ENCODE measurements around the gene IFITM10.
A peak's percentile ranks its signal among the peaks of the same experiment; 100 is the strongest.

The IFITM10 gene

DNA sequence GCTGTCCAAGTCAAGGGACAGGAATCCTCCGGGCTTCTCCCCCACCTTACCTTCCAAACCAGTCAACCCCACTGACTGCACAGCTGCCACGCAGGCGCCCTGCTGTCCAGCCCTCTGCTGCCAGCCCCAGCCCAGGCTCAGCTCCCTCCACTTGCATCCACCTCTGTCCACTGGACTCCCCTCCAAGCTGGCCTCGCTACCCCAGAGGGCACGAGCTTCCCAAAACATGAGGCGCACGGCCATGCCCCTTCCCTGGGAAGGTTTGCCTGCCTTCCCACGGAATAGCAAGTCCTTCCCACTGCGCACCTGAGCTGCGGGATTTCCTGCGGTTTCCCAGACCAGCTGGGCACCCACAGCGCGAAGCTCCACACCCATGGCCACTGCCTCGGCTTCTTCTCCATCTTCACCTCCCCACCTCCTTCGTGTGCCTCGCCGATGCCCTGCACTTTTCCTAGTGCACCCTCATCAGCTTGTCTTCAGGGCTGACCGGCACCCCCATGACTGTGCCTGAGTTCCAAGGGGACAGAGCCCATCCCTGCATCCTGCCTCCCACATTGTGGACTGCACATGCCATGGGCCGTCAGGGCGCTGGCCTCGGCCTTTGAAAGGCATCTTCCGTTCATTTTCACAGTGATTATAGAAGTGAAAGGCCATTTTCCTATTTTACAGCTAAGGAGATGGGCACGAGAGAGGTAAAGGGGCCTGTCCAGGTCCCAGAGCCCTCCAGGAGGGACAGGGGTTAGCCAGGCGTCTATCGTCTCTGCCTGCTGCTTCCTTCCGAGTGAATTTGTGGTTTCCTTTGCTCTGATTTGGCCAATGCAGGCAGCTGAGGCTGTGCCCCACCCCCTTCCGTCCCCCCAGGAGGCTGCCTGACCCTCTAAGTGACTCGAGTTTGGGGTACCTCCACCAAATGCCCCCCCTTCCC is 16.4 kb downstream of the IFITM10 start:
- TF ChIP-seq JUND (IDR thresholded peaks at IDR 0.05; ENCODE audit: low read depth), result no peak
- DNase-seq (ENCODE audit: low read depth in 1 of 2, low spot score in 1 of 2), result peak in 1 of 2 experiments; percentile 45
- in situ Hi-C loops (cut with HindIII; ENCODE audit: low pct_unique_long_range_greater_than_20kb, low sequenced_read_pairs), result no loop called here

DNA sequence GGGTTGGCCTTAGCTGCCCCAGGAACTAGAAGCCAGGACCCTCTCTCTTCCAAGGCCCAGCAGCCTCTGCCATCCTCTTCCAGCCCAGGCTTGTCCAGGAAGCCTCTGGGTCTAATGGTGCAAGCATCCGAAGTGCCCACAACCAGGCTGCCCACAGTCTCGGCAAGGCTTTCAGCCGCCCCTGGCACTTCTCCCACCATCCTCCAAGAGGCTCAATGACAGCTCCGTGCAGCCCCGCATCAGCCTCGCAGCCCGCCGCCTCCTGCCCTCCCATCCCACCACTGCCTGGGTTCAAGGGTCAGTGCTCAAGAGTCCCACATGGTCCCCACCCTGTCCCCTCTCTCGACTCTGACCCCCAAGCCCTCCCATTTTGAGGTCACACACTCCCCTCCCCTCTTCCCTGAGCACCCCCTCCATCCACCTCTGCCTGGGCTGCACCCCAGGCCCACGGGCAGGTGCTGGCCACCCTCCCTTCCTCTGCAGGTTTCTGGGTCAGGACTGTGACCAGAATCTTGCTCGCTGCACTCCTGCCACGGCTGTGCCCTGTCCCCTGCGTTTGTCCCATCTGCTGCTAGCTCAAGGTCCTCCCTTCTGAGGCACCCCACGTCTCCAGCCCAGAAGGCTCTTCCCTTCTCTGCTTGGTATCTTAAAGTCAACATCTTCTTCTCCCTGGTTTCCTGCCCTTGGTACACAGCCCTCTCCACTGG is 17.2 kb downstream of the IFITM10 start:
- TF ChIP-seq JUND (IDR thresholded peaks at IDR 0.05; ENCODE audit: low read depth), result no peak
- peak in 1 of 2 experiments; percentile 51 for DNase-seq (ENCODE audit: low read depth in 1 of 2, low spot score in 1 of 2)
- in situ Hi-C loops (cut with HindIII; ENCODE audit: low pct_unique_long_range_greater_than_20kb, low sequenced_read_pairs), result no loop called here

DNA sequence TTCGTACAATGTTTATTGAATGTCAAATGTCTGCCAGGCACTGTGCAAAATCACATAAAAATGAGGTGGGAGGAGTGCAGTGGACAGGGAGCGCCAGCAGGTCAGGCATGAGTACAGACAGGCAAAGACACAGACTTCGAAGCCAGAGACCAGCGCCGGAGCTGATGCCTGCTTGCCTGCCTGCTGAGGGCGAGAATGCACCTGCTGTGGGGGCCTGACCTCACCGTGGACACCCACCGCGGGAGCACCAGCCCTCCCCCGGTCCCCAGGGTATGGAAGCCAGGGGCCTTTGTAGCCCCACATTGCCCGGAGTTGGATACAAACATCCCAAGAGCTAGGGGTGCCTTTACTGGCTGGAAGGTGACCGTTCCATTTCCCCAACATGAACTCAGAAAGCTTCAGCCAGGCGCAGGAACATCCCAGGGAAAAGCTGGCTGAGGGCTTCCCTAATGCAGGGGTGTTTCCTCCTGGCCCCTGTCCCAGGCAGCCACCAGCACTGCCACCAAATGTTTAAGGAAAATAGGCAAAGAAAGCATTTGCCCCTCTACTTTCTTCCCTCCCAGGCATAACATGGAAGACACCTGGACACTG is 17.9 kb downstream of the IFITM10 start:
- DNase-seq (ENCODE audit: low read depth in 1 of 2, low spot score in 1 of 2), result peak in 1 of 2 experiments; percentile 23
- in situ Hi-C loops (cut with HindIII; ENCODE audit: low pct_unique_long_range_greater_than_20kb, low sequenced_read_pairs), result no loop called here

GRCh38 chr11:1731451-1732059 is 18.8 kb downstream of the IFITM10 start:
- in situ Hi-C loops (cut with HindIII; ENCODE audit: low pct_unique_long_range_greater_than_20kb, low sequenced_read_pairs), result no loop called here
- DNase-seq (ENCODE audit: low read depth in 1 of 2, low spot score in 1 of 2), result peak in 1 of 2 experiments; percentile 14
- no peak for TF ChIP-seq JUND (IDR thresholded peaks at IDR 0.05; ENCODE audit: low read depth)

More for the DNA sequence above, 17.9 kb downstream of the IFITM10 start:
- TF ChIP-seq JUND (IDR thresholded peaks at IDR 0.05; ENCODE audit: low read depth), result no peak

- in situ Hi-C loops (cut with HindIII; ENCODE audit: low pct_unique_long_range_greater_than_20kb, low sequenced_read_pairs), result no loop called here
- TF ChIP-seq JUND (IDR thresholded peaks at IDR 0.05; ENCODE audit: low read depth), result no peak
- DNase-seq (ENCODE audit: low read depth in 1 of 2, low spot score in 1 of 2), result no peak
Measured at GRCh38 chr11:1730059-1730629, 20.3 kb downstream of the IFITM10 start.

DNA sequence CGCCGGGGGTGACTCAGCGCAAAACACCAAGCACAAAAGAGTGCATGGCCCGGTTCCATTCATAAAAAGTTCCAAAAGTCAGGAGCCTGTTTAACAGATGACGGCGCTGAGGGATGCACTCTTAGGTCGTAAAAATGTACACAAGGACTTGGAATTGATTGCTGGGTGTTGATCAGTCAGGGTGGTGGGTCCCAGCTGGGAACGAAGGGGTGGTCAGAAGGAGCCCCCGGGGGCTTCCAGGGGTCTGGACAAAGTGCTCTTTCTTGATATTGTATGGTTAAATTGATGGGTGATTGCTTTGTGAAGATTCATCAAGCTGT is 20.7 kb downstream of the IFITM10 start:
- DNase-seq (ENCODE audit: low read depth in 1 of 2, low spot score in 1 of 2), result no peak
- in situ Hi-C loops (cut with HindIII; ENCODE audit: low pct_unique_long_range_greater_than_20kb, low sequenced_read_pairs), result no loop called here
- TF ChIP-seq JUND (IDR thresholded peaks at IDR 0.05; ENCODE audit: low read depth), result no peak

- TF ChIP-seq JUND (IDR thresholded peaks at IDR 0.05; ENCODE audit: low read depth), result no peak
- in situ Hi-C loops (cut with HindIII; ENCODE audit: low pct_unique_long_range_greater_than_20kb, low sequenced_read_pairs), result no loop called here
- no peak for DNase-seq (ENCODE audit: low read depth in 1 of 2, low spot score in 1 of 2)
Measured at GRCh38 chr11:1728931-1729691, 21.3 kb downstream of the IFITM10 start.

DNA sequence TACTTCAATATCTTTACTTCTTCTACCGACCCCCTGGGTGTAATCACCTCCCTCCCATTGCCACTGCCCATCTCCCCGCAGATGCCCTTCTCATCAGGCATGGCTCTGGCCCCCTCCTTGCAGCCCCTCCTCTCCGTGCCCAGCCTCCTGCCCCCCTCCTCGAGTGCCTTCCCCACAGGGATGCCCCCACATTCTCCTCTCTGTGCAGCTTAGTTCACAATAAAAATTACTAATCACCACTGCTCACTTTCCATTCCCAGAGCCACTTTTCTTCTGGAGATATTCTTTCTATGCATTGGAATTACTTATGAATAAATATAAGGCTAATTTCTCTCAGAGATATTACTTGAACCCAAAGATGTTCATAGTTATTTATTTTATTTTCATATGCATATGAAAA is 22.1 kb downstream of the IFITM10 start:
- no peak for DNase-seq (ENCODE audit: low read depth in 1 of 2, low spot score in 1 of 2)
- in situ Hi-C loops (cut with HindIII; ENCODE audit: low pct_unique_long_range_greater_than_20kb, low sequenced_read_pairs), result no loop called here
- TF ChIP-seq JUND (IDR thresholded peaks at IDR 0.05; ENCODE audit: low read depth), result no peak

- no peak for DNase-seq (ENCODE audit: low read depth in 1 of 2, low spot score in 1 of 2)
- in situ Hi-C loops (cut with HindIII; ENCODE audit: low pct_unique_long_range_greater_than_20kb, low sequenced_read_pairs), result no loop called here
- no peak for TF ChIP-seq JUND (IDR thresholded peaks at IDR 0.05; ENCODE audit: low read depth)
Measured at GRCh38 chr11:1727861-1728260, 22.5 kb downstream of the IFITM10 start.

DNA sequence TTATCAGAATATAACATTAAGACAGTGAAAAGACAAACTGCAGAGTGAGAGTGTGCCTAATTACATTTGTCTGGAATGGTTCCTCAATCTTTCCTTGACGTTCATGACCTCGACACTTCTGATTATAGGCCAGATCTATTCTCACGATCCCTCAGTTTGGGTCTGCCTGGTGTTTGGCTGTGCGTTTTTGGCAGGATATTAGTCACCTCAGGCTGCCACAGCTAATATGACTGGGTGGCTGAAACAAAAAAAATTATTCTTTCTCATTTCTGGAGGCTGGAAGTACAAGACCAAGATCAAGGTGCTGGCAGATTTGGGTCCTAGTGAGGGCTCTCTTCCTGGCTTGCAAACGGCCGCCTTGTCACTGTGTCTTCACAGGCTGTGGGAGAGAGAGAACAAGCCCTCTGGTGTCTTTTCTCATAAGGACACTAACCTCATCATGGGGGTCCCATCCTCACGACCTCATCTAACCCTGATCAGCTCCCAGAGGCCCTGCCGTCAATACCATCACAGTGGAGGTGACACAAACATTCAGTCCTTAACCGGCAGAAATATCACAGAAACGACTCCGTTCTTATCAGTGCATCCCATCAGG is 23.2 kb downstream of the IFITM10 start:
- DNase-seq (ENCODE audit: low read depth in 1 of 2, low spot score in 1 of 2), result no peak
- in situ Hi-C loops (cut with HindIII; ENCODE audit: low pct_unique_long_range_greater_than_20kb, low sequenced_read_pairs), result no loop called here
- TF ChIP-seq JUND (IDR thresholded peaks at IDR 0.05; ENCODE audit: low read depth), result no peak

GRCh38 chr11:1719781-1720180 is 30.6 kb downstream of the IFITM10 start:
- no peak for TF ChIP-seq JUND (IDR thresholded peaks at IDR 0.05; ENCODE audit: low read depth)
- DNase-seq (ENCODE audit: low read depth in 1 of 2, low spot score in 1 of 2), result no peak
- in situ Hi-C loops (cut with HindIII; ENCODE audit: low pct_unique_long_range_greater_than_20kb, low sequenced_read_pairs), result no loop called here
